M059J (cell line): ENCODE measurements around the gene RPS19. TPM values are rescaled to one million over a fixed set of nuclear protein-coding genes. Genes with fewer than 3 reads are reported as not detected.

ENCODE experiments used
- DNase-seq: peaks from one replicate; pipeline ENCODE4 v3.0.0-alpha.2; 2012; ENCODE audit warnings: low read depth
- total RNA-seq: library from RNA; depleted of rRNA; stranded (reverse); fragments of >200 nt; shearing (Covaris generic); gene quantifications from 2 replicates; pipeline ENCODE4 v1.2.3, GENCODE V29; 2014; rRNA removed

The RPS19 gene
- total RNA-seq = 919 and 1,304 TPM in 2 replicates

DNA sequence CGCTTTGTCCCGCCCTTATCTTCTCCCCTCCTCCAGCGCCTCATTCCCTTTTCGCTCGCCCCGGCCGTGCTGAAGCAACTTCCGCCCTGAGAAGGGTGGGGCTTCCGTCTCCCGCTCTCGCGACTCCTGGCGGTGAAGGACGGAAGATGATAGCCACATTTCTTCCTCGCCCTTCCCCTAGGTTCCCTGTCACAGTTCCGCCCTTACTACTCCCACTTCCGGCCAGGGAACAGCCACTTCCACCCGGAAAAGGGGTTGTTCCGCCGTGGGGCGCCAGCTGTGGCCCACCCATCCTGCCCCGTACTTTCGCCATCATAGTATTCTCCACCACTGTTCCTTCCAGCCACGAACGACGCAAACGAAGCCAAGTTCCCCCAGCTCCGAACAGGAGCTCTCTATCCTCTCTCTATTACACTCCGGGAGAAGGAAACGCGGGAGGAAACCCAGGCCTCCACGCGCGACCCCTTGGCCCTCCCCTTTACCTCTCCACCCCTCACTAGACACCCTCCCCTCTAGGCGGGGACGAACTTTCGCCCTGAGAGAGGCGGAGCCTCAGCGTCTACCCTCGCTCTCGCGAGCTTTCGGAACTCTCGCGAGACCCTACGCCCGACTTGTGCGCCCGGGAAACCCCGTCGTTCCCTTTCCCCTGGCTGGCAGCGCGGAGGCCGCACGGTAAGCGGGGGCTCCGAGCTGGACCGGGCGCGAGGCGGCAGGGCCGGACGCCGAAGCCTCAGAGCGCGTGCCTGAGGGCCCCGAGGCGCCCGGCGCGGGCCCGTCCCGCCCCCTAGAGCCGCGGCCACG, at the start of gene RPS19:
TSS of gene RPS19 (plus strand) at position 638 of the 801 bp plus-strand sequence. CDS start 520 bp downstream, outside the sequence.
- peak; percentile 98 for DNase-seq

DNA sequence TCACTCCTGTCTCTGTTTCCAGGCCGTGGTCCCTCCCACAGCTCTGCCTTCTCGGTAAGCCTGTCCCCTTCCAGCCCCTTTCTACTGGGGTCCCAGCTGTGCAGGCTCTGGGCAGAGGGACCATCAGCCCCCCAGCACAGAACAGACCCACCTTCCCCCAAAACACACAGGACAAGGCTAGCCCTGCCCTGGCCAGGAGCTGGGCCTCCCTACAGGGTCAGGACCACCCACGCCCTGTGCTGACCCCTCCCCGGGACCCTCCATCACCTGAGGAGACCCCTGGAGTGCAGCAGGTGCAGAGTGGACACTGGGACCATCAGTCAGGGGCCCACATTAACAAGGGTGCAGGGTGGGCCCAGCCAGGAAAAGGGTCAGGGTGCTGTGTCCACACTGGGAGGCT, 49.8 kb upstream of the RPS19 start:
- no peak for DNase-seq

DNA sequence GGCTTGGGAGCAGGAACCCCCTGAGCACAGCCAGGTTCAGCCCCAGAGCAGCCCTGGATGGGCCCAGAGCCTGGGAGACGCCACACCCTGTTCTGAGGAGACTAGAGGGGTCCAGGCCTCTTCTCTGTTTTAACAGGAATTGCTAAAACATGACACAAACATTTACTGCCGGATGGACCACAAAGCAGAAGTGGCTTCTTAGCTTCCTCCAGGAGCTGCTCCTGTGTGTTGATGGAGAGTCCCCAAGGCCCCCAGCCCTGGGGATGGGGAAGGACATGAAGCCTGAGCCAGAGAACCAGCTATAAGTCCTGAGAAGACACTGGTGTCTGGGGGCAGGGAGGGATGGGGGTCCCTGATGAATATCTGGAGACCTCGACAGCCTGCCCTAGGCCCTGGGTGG, 49.0 kb upstream of the RPS19 start:
- DNase-seq = no peak

DNA sequence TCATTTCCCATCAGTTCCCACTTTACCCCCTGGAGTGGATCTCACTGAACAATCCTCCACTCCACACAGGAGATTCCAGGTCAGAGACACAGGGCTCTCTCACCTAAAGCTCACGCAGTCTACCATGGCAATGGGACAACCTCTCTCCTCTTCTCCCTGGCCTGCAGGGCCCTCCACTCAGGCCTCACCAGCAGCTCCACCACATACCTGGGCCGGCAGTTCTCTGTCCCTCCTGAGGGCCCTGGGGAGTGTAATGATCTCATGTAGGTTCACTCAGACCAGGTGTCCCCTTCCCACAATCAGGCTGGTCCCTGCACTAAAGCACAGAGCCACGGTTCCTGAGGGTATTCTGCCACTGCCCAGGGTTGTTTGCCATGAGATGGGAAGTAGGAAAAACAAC, 48.1 kb upstream of the RPS19 start:
- no peak for DNase-seq

DNA sequence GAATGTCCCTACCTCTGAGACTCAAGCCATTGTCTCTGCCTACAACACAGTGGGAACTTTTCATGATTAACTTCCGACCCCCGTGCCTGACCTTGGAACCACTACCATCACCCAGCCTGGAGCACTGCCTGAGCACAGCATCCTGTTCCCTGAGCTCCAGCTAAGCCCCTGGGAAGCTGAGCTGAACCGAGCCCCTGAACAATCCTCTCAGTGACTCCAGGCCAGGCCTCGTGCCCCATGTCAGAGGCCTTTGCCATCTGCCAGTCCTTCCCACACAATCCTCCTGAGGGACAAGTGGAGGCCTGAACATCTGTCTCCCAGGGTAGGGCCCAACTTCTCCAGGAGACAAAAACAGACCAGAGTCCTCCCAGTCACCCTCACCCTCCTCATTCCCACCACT, 46.1 kb upstream of the RPS19 start:
- DNase-seq = no peak

DNA sequence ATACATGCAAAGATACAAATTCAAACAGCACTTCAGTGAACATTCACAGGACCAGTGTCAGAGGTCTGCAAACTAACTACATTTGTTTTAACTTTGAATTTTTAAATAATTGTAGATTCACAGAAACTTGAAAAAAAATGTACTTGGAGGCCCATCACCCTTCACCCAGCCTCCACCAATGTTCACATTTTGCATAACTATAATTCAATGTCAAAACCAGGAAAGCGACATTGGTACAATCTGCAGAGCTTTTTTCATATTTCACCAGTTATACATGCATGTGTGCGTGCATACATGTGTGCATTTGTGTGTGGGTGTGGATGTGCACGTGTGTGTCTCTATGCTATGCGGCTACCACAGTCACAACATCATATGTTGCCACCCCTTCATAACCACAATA, 44.8 kb upstream of the RPS19 start:
- no peak for DNase-seq

DNA sequence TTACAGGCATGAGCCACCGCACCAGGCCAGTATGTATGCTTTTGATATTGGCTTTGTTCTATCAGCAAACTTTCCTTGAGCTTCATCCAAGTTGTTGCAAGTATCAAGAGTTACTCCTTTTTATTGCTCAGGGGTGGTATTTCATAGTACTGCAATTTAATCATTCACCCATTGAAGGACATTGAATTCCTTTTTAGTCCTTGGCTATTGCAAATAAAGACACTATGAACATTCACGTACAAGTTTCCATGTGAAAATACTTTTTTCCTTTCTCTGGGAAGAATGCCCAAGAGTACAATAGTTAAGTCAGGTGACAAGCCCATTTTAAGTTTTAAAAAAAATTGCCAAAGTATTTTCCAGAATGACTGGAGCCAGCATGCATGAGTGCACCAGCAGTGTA, 43.3 kb upstream of the RPS19 start:
- no peak for DNase-seq

DNA sequence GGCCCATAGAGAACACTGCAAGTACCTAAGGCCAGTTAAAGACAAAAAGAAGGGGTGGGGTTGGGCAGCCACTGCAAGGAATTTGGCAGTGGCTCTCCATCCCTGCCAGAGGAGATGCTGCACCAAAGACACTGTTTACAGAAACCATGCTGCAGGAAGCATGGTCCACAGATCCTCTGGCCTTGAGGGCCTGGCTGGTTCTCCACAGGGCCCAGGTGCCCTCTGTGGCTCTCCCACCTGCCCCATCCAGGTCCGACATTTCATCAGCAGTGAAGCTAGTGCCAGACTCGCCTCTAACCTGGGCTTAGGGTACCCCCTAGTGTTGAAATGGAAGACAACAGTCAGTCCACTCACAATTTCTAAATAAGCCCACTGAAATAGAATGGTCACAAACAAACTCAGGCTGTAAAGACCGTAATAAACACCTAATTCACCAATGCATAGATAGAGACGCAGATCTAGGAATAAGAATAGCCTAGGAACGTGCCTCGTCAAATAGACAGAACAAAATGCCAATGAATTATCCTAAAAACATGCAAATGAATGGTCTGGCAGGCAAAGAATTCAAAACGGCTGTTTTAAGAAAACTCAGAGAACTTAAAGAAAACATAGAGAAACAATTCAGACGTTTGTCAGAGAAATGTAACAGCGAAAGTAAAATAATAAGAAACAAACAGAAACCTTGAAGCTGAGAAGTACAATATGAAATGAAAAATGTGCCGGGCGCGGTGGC, 38.9 kb upstream of the RPS19 start:
- DNase-seq = peak; percentile 40

DNA sequence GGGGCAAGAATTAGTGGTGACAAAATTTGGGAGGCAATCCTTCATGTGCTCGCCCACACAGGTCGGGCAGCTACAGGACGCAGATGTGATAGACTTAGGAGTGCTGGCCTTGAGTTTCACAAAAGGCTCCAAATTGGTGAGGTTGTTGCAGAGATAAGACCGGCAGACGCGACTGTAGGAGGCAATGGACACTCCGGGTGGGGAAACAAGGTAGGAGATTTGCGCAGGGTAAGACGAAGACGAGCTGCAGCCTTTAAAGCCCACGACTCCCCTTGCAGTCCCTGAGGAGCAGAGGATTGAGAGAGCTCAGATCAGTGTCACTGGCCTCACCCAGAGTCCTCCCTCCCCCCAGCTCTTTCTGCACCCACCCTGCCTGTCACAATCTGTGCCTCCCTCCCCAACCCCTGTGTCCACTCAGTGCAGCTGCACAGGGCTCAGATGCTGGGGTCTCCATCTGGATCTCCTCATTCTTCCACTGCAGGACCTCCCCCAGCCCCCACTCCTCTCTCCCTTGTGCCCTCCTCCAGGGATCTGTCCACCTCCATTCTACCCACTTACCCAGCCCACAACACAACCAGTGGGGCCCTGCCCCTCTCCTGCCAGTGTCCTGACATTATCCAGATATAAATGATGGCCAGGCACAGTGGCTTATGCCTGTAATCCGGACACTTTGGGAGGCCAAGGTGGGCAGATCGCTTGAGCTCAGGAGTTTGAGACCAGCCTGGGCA, 21.9 kb upstream of the RPS19 start:
- no peak for DNase-seq

DNA sequence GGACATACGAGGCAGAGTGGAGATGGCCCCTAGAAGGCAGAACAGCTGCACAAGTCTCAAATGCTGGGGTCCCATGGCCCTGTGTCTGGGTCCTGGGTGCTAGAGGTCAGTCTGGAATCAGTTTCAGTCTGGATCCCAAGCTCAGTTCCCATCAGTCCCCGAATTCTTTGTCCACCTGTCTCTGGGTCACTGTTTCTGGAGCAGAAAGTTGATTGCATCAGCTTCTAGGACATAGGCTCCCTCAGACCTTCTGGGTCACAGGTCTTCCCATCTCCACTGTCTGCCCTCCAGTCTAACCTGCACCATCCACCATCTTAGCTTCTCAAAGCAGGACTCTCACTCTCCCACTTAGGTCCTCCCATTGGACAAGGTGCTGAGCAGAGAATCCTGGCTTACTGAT, 20.8 kb upstream of the RPS19 start:
- no peak for DNase-seq

DNA sequence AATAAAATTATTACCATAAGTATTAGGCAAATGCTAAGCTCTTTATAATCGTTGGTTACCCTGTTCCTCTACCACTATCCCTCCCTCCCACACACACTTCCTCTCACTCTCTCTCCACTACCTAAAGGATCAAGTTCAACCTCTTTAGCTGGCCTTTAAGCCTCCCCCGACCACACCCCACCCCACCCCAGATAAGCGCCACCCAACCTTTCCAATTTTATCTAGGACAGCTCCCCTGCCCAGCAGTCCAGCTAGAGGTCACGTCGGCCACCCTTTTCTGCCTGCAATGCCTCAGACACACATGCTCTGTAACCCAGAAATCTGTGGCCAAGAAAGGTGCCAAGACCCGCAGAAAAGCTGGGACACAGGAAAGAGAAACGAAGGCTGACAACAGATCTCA, 16.7 kb upstream of the RPS19 start:
- no peak for DNase-seq

DNA sequence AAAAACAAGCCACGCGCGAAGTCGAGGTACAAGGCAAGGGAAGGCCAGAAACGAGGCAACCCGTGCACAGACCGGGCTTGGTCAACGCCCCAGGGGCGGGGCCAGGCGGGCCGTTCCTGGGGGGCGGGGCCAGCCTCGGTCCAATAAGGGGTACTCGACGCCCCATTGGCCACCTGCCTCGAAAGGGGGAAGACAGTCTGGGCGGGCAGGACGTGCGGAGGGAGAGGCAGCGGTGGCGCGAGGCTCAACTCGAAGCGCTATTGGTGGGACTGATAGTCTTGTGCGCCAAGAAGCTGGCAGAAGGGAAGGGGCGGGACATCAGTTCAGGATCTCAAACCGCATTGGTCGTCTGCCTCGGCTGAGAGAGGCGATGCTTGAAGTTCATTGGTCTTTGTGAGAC, 15.5 kb upstream of the RPS19 start, which contains the start of gene LYPD4:
TSS of gene LYPD4 (minus strand) at position 83 of the 400 bp plus-strand sequence. CDS start 5,398 bp downstream, outside the sequence.
- DNase-seq = no peak

DNA sequence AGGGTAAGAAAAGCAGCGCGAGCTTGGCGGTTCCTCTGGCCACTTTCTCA, 15.2 kb upstream of the RPS19 start, which contains the start of gene DMRTC2:
TSS of gene DMRTC2 (plus strand) at position 42 of the 50 bp plus-strand sequence. CDS start 2,387 bp downstream, outside the sequence.
- DNase-seq = no peak

DNA sequence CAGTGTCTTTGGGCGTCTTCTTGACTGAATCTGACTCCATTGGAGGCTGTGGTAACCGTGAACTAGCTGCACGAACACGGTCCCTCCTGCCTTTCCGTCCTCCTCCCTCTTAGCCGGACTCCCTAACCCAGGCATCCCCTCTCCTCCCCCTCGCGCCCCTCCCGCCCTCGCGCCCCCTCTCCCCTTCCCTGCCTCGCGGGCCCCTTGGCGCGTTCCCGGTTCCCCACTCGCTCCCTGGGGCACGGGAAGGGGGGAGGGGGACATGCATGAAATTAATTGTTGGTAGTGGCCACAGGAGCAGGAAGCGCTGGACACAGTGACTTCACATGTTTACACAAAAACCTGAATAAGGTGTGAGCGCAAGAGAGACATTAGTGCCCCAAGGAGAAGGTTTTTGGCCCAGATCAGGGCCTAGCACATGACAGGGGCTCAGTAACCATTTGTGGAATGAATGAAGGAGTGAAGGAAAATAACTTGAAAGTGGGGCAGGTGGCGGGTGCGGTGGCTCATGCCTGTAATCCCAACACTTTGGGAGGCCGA, 14.9 kb upstream of the RPS19 start:
- no peak for DNase-seq

DNA sequence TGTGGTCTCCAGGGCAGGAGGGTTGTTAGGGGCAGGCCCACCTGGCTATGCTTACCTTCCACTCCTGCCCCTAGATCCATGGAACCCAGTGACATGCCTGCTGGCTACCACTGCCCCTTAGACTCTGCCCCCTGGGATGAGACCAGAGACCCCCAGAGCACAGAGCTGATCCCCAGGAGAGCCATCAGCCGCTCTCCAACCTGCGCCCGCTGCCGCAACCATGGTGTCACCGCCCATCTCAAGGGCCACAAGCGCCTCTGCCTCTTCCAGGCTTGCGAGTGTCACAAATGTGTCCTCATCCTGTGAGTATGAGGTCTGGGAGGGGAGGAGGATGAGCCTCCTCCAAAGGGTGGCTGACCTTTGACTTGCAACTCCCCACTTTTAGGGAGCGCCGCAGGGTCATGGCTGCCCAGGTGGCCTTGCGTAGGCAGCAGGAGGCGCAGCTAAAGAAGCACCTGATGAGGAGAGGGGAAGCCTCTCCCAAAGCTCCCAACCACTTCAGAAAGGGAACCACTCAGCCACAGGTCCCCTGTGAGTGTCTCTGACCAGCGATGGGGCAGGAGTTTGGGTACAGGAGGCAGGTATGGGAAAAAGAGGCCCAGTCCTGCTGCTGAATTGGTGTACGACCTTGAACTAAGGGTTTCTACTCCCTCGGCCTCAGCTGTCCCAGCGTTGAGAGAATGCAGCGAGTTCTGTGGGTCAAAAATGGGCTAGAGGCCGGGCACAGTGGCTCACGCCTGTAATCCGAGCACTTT, 12.5 kb upstream of the RPS19 start:
- no peak for DNase-seq

DNA sequence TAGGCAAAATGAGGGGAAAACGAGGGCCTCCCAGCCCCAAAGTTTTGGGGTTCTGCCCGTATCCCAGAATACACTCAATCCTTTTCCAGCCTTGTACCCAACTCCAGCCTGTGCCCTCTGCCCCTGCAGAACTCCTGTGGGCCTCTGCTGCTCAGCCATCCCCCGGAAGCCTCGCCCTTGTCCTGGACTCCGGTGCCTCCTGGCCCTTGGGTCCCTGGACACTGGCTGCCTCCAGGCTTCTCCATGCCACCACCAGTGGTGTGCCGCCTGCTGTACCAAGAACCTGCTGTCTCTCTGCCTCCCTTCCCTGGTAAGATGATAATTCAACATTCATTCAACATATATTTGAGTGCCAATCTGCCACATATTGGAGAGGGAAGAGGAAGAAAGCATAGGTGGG, 11.4 kb upstream of the RPS19 start:
- no peak for DNase-seq

DNA sequence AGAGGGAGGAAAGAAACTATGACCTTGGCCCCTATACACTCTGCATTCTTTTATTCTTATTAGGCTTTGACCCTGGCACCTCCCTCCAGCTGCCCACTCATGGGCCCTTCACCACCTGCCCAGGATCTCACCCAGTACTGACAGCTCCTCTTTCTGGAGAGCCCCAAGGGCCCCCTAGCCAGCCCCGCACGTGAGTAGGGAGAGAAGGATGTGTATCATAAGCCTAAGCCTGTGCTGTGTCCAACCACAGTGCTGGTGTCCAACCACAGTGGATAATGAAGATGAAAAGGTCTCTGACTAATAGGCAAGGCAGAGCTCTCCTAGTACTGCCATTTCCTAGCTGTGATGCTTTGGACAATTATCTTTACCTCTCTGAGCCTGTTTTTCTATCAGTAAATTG, 11.0 kb upstream of the RPS19 start:
- no peak for DNase-seq

DNA sequence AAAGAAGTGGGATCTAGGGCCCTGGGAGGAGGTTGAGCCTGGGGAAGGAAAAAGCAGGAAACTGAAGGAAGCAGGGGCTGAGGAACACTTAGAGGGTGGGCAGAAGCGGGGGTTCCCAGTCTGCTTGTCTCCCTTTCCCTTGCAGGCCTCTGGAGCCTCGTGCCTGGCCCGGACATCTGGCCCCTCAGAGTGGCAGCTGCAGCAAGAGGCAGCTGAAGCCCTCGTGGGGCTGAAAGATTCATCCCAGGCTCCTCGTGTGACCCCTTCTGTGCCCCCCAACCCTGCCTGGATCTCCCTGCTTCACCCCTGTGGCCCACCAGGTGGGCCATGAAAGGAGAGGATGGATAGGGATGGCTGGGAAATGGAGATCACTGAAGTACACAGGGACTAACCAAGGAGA, 9.7 kb upstream of the RPS19 start:
- no peak for DNase-seq

DNA sequence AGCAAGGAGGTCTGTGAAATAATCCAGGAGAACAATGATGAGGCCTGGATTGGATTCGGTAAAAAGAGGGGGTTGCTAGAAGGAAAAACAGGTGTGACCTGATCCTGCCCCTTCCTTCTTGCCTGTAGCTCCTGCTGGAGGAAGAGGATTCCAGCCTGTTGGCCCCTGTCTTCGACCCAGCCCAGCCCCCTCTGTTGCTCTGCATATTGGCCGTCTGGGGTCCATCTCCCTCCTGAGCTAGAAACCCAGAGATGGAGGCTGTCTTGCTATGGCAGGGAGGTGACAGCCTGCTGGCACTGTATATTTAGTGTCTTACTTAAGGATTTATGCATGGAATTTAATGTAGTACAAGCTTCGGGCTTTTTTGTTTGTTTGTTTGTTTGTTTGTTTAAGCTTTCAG, 8.6 kb upstream of the RPS19 start:
- DNase-seq = no peak

DNA sequence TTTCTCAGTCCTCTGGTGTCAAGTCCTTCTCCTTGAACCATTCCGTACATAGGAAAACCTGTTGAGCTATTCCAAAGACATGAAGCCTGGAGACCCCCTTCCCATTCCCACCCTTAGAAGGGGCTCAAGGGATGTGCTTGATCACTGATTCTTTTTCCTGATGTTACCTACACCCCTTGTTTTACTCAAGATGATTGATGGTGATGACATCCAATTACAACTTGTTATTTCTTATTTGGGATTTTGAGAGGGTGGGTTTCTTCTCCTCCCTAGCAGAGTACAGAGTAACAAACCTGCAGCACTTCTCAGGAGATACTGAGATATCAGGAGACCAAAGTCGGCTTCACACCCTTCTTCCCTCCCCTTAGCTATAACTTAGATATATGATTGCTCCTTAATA, 6.7 kb upstream of the RPS19 start:
- DNase-seq = no peak

DNA sequence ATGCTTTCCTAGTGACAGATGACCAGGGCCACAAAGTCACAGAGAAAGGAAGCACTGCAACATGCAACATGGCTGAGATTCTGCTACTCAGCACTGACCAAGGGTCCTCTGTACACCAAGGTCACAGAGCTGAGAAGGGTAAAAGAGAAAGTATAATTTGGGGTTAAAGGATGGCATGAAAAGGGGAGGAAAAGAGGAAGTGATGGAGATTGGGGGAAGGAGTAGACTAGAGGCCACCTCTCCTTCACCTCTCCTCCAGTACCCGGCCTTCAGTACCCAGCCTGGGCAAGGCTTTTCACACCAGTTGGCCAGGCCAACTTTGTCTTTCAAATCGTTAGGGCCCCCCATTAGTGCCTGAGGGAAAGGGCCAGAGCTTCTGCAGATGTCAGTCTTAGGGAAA, 6.3 kb upstream of the RPS19 start:
- DNase-seq = no peak

DNA sequence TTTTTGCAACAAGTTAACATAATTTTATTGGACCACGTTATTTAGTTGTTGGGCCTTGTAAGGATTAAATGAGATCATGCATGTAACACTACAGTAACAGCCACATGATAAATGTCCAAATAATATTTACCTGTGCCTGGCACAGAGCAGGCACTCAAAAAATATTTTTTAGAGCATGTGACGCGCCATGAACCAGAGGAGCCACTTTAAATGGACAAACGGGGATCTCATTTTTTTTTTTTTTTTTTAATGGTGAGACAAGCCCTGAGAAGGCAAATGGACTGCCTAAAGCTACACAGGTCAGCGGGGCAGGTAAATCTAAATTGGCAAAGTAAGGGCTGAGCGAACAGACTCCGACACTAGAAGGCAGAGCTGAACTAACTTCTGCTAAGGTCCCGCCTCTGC, 840 bp upstream of the RPS19 start:
- no peak for DNase-seq
